GM19467 (cell line): Measurements from ENCODE around the gene XBP1.
"Not testable (repeated sequence)": the region's sequence is repeated elsewhere in the genome, so short reads cannot be mapped to it uniquely, and the experiment has no call there.

Source experiments
- ATAC-seq: cut with Tn5 transposase; IDR thresholded peaks from one replicate; pipeline ENCODE4 v1.9.1; 2021; ENCODE audit warnings: mild to moderate bottlenecking, moderate library complexity; ENCODE audit not compliant: unreplicated experiment

Gene XBP1

GRCh38 chr22:28800308-28801041 lies at the start of gene XBP1:
TSS of gene XBP1 (minus strand) at chr22:28800569.
- peak; percentile 76 for ATAC-seq

- no peak for ATAC-seq
Observed at GRCh38 chr22:28846994-28847393, 46.6 kb upstream of the XBP1 start.

- not testable (repeated sequence) for ATAC-seq
Observed at GRCh38 chr22:28844277-28844676, 43.9 kb upstream of the XBP1 start.

GRCh38 chr22:28843633-28844032 lies 43.3 kb upstream of the XBP1 start:
- no peak for ATAC-seq

- ATAC-seq = no peak
Observed at GRCh38 chr22:28841111-28841510, 40.7 kb upstream of the XBP1 start.

- no peak for ATAC-seq
Observed at GRCh38 chr22:28838971-28839370, 38.6 kb upstream of the XBP1 start.

- no peak for ATAC-seq
Observed at GRCh38 chr22:28837640-28838039, 37.3 kb upstream of the XBP1 start.

- ATAC-seq = no peak
Observed at GRCh38 chr22:28835630-28836189, 35.3 kb upstream of the XBP1 start.

GRCh38 chr22:28833276-28833923 lies 33.0 kb upstream of the XBP1 start:
- no peak for ATAC-seq

GRCh38 chr22:28832731-28833130 lies 32.4 kb upstream of the XBP1 start:
- no peak for ATAC-seq

- ATAC-seq = no peak
Observed at GRCh38 chr22:28831140-28832072, 31.0 kb upstream of the XBP1 start.

GRCh38 chr22:28830441-28830840 lies 30.1 kb upstream of the XBP1 start:
- ATAC-seq = no peak

- ATAC-seq = no peak
Observed at GRCh38 chr22:28829358-28830181, 29.2 kb upstream of the XBP1 start.

GRCh38 chr22:28826921-28827320 lies 26.6 kb upstream of the XBP1 start:
- no peak for ATAC-seq

GRCh38 chr22:28826430-28826829 lies 26.1 kb upstream of the XBP1 start:
- ATAC-seq = not testable (repeated sequence)

- ATAC-seq = not testable (repeated sequence)
Observed at GRCh38 chr22:28824455-28824854, 24.1 kb upstream of the XBP1 start.

- no peak for ATAC-seq
Observed at GRCh38 chr22:28822930-28823551, 22.7 kb upstream of the XBP1 start.

- no peak for ATAC-seq
Observed at GRCh38 chr22:28821452-28821851, 21.1 kb upstream of the XBP1 start.

- no peak for ATAC-seq
Observed at GRCh38 chr22:28820885-28821284, 20.5 kb upstream of the XBP1 start.
